BJ (cell line): ENCODE data around the gene CP. TPM values are rescaled to one million over a fixed set of nuclear protein-coding genes. Genes with fewer than 3 reads are reported as not detected.

ENCODE experiments used
- CTCF ChIA-PET: fragments of 350-600 bp; formaldehyde crosslinking; extraction: SDS; loops from one replicate; lab custom pipeline; 2021; ENCODE audit warnings: antibody characterized with exemption, inconsistent platforms; lab: Yijun Ruan, JAX
- POLR2A ChIA-PET: fragments of 300-600 bp; sonication (Branson Sonifier 250); formaldehyde crosslinking; extraction: SDS; loops from one replicate; lab custom pipeline; 2021; ENCODE audit warnings: antibody characterized with exemption; lab: Charles Lee
- DNase-seq: peaks from one replicate; pipeline ENCODE4 v3.0.0-alpha.2; 2011; ENCODE audit warnings: low read depth
- H3K27me3 ChIP-seq: 2 replicates; pipeline ENCODE4 v1.6.0; 2011; ENCODE audit warnings: low read length; ENCODE audit not compliant: control insufficient read depth, insufficient read depth
- H3K36me3 ChIP-seq: 2 replicates; pipeline ENCODE4 v1.5.1; 2011; ENCODE audit warnings: low read length; ENCODE audit not compliant: control insufficient read depth, insufficient read depth
- H3K4me3 ChIP-seq: 2 replicates; pipeline ENCODE4 v1.5.1; 2011; ENCODE audit warnings: low read depth, mild to moderate bottlenecking, control low read depth, low read length
- polyA plus RNA-seq: library from polyadenylated mRNA; depleted of rRNA; stranded (reverse); fragments of >200 nt; gene quantifications from 2 replicates; pipeline ENCODE4 v1.2.3, GENCODE V29; 2011
- TF ChIP-seq, protein P1 (sequence below): IDR thresholded peaks from 2 replicates; pipeline ENCODE4 v1.5.1; 2011; ENCODE audit warnings: low read depth, mild to moderate bottlenecking, control low read depth, inconsistent platforms, low read length, moderate library complexity; ENCODE audit not compliant: insufficient read depth

CP gene
- polyA plus RNA-seq, 1 experiment: not detected

GRCh38 chr3:149186219-149186618 lies 35.4 kb downstream of the CP start:
- Histone ChIP-seq H3K27me3 (no peaks in the 10 kb centered on the region), H3K36me3 (no peaks in the 10 kb centered on the region), H3K4me3 (no peak overlapping the region)
- ChIA-PET CTCF (no interaction called here), POLR2A (no interaction called here)
- TF ChIP-seq, protein P1, sequence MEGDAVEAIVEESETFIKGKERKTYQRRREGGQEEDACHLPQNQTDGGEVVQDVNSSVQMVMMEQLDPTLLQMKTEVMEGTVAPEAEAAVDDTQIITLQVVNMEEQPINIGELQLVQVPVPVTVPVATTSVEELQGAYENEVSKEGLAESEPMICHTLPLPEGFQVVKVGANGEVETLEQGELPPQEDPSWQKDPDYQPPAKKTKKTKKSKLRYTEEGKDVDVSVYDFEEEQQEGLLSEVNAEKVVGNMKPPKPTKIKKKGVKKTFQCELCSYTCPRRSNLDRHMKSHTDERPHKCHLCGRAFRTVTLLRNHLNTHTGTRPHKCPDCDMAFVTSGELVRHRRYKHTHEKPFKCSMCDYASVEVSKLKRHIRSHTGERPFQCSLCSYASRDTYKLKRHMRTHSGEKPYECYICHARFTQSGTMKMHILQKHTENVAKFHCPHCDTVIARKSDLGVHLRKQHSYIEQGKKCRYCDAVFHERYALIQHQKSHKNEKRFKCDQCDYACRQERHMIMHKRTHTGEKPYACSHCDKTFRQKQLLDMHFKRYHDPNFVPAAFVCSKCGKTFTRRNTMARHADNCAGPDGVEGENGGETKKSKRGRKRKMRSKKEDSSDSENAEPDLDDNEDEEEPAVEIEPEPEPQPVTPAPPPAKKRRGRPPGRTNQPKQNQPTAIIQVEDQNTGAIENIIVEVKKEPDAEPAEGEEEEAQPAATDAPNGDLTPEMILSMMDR: no peak
- no peak for DNase-seq

GRCh38 chr3:149181182-149181581 lies 40.4 kb downstream of the CP start:
- CTCF ChIA-PET: interaction anchor here (0.6 kb wide), 1 partner anchor 312 kb away, joined by 3 read pairs; no protein-coding TSS in a partner anchor

DNA sequence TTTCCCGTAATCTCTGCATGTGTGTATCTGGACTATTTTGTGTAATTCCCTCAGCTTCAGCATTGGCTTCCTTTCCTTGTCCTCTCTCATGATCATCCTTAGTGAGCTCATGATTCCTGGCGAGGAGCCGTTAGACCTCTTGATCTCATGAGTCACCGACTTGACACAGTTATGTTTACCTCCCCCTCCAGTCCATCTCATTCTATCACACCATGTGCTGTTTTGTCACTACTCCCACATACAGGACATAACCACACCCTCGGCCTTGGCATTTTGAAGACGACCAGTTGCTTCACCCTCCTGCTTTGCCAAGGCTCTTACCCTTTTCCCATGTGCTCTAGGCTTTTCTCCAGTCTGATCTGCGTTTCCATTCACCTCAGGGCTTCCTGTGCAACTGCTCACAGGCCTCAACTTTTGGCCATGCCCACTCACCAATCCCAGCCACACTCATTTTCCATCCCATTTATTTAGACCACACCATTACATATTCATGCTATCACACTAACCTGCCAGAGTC lies 41.5 kb downstream of the CP start:
- H3K4me3 ChIP-seq: no peak overlapping the region
- POLR2A ChIA-PET: interaction anchor here (0.5 to 1.2 kb wide), 6 partner anchors 25 to 162 kb away, joined by 3 to 7 read pairs (median 4); no protein-coding TSS in a partner anchor
- CTCF ChIA-PET: interaction anchor here (0.9 to 1.1 kb wide), 3 partner anchors 82 to 131 kb away, joined by 3 to 7 read pairs (median 4); no protein-coding TSS in a partner anchor
- no peaks in the 10 kb centered on the region for H3K27me3 ChIP-seq
- no peaks in the 10 kb centered on the region for H3K36me3 ChIP-seq
- TF ChIP-seq, protein P1: no peak
- DNase-seq: peak; percentile 99

More at GRCh38 chr3:149181182-149181581, 40.4 kb downstream of the CP start:
- TF ChIP-seq, protein P1: no peak
- no peak for DNase-seq
- Histone ChIP-seq H3K27me3 (no peaks in the 10 kb centered on the region), H3K4me3 (no peak overlapping the region), H3K36me3 (no peaks in the 10 kb centered on the region)
- POLR2A ChIA-PET: no interaction called here

GRCh38 chr3:149179220-149179619 lies 42.4 kb downstream of the CP start:
- Histone ChIP-seq H3K4me3 (no peak overlapping the region), H3K27me3 (no peaks in the 10 kb centered on the region), H3K36me3 (no peaks in the 10 kb centered on the region)
- TF ChIP-seq, protein P1: no peak
- ChIA-PET POLR2A (interaction anchor here (0.5 to 1.2 kb wide), 6 partner anchors 24 to 312 kb away, joined by 3 to 11 read pairs (median 4); partner anchors contain the start of gene HPS3), CTCF (interaction anchor here (1.0 to 1.1 kb wide), 3 partner anchors 60 to 96 kb away, joined by 4 to 7 read pairs (median 4); no protein-coding TSS in a partner anchor)
- DNase-seq: peak; percentile 37

- no peaks in the 10 kb centered on the region for H3K27me3 ChIP-seq
- TF ChIP-seq, protein P1: no peak
- ChIA-PET CTCF (no interaction called here), POLR2A (no interaction called here)
- H3K4me3 ChIP-seq: no peak overlapping the region
- no peaks in the 10 kb centered on the region for H3K36me3 ChIP-seq
- no peak for DNase-seq
These were observed 44.5 kb downstream of the CP start for GRCh38 chr3:149177122-149177521.
